ENCODE data around the gene ZNF496.
"Not testable (repeated sequence)": the region's sequence is repeated elsewhere in the genome, so short reads cannot be mapped to it uniquely, and the experiment has no call there.

Gene ZNF496

GRCh38 chr1:247331525-247332214 is at the start of gene ZNF496:
ZNF496 (minus strand) TSS chr1:247331867; CDS start chr1:247329578, 2,289 bp downstream.
- peak; percentile 57 for DNase-seq

- no peak for DNase-seq
These were observed 46.8 kb upstream of the ZNF496 start for GRCh38 chr1:247378334-247379073.

GRCh38 chr1:247377656-247378055 is 46.0 kb upstream of the ZNF496 start:
- DNase-seq, result not testable (repeated sequence)

DNA sequence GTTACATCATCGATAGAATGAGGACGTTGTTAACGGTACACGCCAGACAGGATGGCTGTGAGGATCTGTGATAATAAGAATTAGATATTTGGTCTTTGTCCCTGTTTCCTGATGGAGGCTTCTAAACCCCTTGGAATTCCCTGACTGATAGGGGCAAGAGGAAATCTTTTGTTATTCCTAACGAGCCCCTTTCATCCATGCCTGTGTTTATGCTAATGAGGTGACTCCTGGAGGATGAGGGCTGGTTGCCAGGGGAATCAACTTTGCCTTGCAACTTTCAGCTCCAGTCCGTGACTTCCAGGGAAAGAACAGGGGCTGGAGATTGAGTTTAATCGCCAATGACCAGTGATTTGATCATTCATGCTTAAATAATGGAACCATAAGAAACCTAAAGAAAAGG is 45.0 kb upstream of the ZNF496 start:
- DNase-seq, result no peak

- DNase-seq, result no peak
These were observed 44.1 kb upstream of the ZNF496 start for GRCh38 chr1:247375747-247376146.

DNA sequence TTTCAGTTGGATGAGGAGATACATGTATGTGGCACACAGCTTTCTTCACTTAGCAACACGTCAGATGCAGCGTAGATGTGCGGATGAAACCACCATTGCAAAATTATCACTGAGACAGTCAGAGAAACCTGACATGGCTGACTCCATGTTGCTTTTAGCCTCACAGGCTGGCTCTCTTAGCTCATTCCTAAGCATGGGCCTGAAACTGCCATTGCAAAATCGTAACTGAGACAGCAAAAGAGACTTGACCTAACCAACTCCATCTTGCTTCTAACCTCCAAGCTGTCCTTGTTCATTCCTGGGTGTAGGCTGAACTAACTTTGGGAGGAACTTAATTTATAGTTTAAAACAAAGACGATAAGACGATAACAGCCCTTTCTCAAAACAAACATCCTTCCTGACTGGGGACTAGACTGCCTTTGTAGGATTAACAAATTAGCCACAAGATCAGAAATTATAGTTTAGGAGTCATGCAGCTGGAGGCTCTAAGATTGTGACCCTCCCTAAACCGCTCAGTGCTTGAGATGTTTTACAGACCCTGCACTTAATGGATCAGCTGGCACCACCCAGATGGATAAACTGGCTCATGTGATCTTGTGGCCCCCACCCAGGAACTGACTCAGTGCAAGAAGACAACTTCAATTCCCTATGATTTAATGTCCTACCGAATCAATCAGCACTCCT is 43.1 kb upstream of the ZNF496 start:
- DNase-seq, result not testable (repeated sequence)

- DNase-seq, result peak; percentile 56
These were observed 42.1 kb upstream of the ZNF496 start for GRCh38 chr1:247373721-247374141.

DNA sequence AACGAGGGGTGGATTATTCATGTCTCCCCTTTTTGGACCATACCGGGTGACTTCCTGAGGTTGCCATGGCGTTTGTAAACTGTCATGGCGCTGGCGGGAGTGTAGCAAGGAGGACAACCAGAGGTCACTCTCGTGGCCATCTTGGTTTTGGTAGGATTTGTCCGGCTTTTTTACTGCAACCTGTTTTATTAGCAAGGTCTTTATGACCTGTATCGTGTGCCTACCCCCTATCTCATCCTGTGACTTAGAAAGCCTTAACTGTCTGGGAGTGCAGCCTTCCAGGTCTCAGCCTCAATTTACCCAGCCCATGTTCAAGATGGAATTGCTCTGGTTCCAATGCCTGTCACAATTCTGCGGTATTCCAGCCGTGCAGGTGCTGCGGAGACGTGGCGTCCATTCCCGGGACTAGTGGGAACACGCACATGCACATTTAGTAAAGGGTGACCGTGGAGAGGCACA is 40.2 kb upstream of the ZNF496 start:
- no peak for DNase-seq

GRCh38 chr1:247370786-247371732 is 39.4 kb upstream of the ZNF496 start:
- DNase-seq, result no peak

DNA sequence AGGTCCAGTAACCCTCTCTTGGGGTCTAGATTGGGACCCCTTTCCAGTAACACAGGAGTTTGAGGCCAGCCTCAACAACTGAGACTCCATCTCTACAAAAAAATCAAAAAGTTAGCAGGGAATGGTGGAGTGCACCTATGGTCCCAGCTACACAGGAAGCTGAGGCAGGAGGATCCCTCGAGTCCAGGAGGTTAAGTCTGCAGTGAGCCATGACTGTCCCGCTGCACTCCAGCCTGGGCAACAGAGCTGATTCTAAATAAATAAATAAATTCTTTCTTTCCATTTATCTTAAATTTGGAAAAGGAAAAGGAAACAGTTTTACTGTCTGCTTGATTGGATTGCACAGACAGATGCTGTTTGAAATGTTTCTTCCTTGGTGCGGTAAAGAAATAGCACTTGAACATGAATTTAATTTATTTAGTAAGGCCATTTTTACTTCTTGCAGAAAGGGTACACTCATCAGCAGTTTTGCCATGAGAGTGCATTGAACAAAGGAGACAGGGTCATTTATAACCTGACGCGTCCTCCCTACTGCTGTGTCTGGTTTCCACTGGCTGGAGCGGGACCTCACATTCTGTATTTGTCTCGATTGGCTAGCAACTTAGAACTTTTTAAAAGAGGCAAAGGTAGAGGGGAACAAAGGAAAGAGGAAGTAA is 37.0 kb upstream of the ZNF496 start:
- DNase-seq, result no peak

DNA sequence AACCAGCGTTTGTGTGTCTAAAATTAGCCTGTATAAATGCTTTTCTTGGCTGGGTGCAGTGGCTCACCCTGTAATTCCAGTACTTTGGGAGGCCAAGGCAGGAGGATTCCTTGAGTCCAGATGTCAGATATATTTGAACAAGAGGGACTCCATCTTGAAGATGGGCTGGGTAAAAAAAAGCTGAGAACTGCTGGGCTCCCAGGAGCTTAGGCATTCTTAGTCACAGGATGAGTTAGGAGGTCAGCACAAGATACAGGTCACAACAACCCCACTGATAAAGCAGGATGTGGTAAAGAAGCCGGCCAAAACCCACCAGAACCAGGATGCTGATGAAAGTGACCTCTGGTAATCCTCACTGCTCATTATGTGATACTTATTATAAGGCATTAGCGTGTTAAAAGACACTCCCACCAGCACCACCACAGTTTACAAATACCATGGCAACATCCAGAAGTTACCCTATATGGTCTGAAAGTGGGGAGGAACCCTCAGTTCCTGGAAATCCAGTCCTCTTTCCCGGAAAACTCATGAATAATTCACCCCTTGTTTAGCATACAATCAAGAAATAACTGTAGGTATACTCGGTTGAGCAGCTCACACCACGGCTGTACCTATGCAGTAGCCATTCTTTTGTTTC is 36.2 kb upstream of the ZNF496 start:
- DNase-seq, result peak; percentile 75

GRCh38 chr1:247366926-247367645 is 35.4 kb upstream of the ZNF496 start:
- DNase-seq, result peak; percentile 93

DNA sequence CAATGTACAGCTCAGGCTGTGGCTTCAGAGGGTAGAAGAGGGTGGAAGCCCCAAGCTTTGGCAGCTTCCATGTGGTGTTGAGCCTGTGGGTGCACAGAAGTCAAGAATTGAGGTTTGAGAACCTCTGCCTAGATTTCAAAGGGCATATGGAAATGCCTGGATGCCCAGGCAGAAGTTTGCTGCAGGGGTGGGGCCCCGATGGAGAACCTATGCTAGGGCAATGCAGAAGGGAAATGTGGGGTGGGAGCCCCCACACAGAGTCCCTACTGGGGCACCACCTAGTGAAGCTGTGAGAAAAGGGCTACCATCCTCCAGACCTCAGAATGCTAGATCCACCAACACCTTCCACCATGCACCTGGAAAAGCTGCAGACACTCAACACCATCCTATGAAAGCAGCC is 34.7 kb upstream of the ZNF496 start:
- not testable (repeated sequence) for DNase-seq

- no peak for DNase-seq
These were observed 33.4 kb upstream of the ZNF496 start for GRCh38 chr1:247365023-247365422.

- DNase-seq, result not testable (repeated sequence)
These were observed 31.3 kb upstream of the ZNF496 start for GRCh38 chr1:247363000-247363399.

DNA sequence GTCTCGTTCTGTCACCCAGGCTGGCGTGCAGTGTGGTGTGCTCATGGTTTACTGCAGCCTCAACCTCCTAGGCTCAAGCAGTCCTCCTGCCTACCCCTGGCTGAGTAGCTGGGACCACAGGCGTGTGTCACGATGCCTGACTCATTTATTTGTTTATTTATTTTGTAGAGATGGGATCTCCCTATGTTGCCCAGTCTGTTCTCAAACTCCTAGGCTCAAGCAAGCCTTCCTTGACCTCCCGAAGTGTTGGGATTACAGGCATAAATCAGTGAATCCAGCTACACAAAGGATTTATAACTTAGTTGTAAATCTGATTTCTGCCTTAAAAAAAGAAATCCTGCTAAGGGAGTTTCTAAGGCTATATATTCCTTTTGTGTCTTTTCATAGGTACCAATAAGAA is 30.5 kb upstream of the ZNF496 start:
- peak; percentile 52 for DNase-seq

- peak; percentile 96 for DNase-seq
These were observed 29.5 kb upstream of the ZNF496 start for GRCh38 chr1:247360991-247361731.

- peak; percentile 98 for DNase-seq
These were observed 28.6 kb upstream of the ZNF496 start for GRCh38 chr1:247360116-247360898.

GRCh38 chr1:247359559-247359958 is 27.9 kb upstream of the ZNF496 start:
- no peak for DNase-seq

Measured in inflammatory macrophage treated with lipopolysaccharide for 4 hours (primary cell).